GM19438 (cell line): Measurements from ENCODE around the gene CBLIF.
"Not testable (repeated sequence)": the region's sequence is repeated elsewhere in the genome, so short reads cannot be mapped to it uniquely, and the experiment has no call there.

Experiments
- ATAC-seq: cut with Tn5 transposase; IDR thresholded peaks from one replicate; pipeline ENCODE4 v1.9.1; 2021; ENCODE audit warnings: low read depth; ENCODE audit not compliant: unreplicated experiment

CBLIF gene

GRCh38 chr11:59845399-59845798 is at the start of gene CBLIF:
TSS of gene CBLIF (minus strand) at chr11:59845499. CDS start at chr11:59845453, 46 bp downstream.
- ATAC-seq: no peak

GRCh38 chr11:59894616-59895015 is 49.3 kb upstream of the CBLIF start:
- no peak for ATAC-seq

- no peak for ATAC-seq
Measured at GRCh38 chr11:59891781-59892181, 46.5 kb upstream of the CBLIF start.

- not testable (repeated sequence) for ATAC-seq
Measured at GRCh38 chr11:59887156-59887555, 41.9 kb upstream of the CBLIF start.

- ATAC-seq: no peak
Measured at GRCh38 chr11:59883597-59883996, 38.3 kb upstream of the CBLIF start.

- no peak for ATAC-seq
Measured at GRCh38 chr11:59879567-59879966, 34.3 kb upstream of the CBLIF start.

- ATAC-seq: no peak
Measured at GRCh38 chr11:59878575-59878974, 33.3 kb upstream of the CBLIF start, which contains the start of gene OOSP3. TSS of gene OOSP3 (plus strand) at chr11:59878782. CDS start at chr11:59878809, 27 bp downstream.

- ATAC-seq: no peak
Measured at GRCh38 chr11:59877784-59878183, 32.5 kb upstream of the CBLIF start.

GRCh38 chr11:59877325-59877724 is 32.0 kb upstream of the CBLIF start:
- no peak for ATAC-seq

GRCh38 chr11:59875856-59876519 is 30.7 kb upstream of the CBLIF start:
- ATAC-seq: no peak

- no peak for ATAC-seq
Measured at GRCh38 chr11:59872076-59872475, 26.8 kb upstream of the CBLIF start.

GRCh38 chr11:59867946-59868345 is 22.6 kb upstream of the CBLIF start:
- no peak for ATAC-seq

GRCh38 chr11:59866836-59867235 is 21.5 kb upstream of the CBLIF start:
- ATAC-seq: no peak

- no peak for ATAC-seq
Measured at GRCh38 chr11:59866397-59866796, 21.1 kb upstream of the CBLIF start, which contains the start of gene TCN1. TSS of gene TCN1 (minus strand) at chr11:59866487. CDS start at chr11:59866470, 17 bp downstream.

- no peak for ATAC-seq
Measured at GRCh38 chr11:59865031-59865430, 19.7 kb upstream of the CBLIF start.

- ATAC-seq: no peak
Measured at GRCh38 chr11:59862252-59862651, 17.0 kb upstream of the CBLIF start.

- ATAC-seq: no peak
Measured at GRCh38 chr11:59859673-59860072, 14.4 kb upstream of the CBLIF start.

GRCh38 chr11:59857439-59858434 is 12.4 kb upstream of the CBLIF start:
- ATAC-seq: no peak

GRCh38 chr11:59854871-59855270 is 9.6 kb upstream of the CBLIF start:
- no peak for ATAC-seq

- ATAC-seq: not testable (repeated sequence)
Measured at GRCh38 chr11:59851416-59851815, 6.1 kb upstream of the CBLIF start.

GRCh38 chr11:59849551-59849950 is 4.3 kb upstream of the CBLIF start:
- not testable (repeated sequence) for ATAC-seq
